NCI-H524 (cell line): ENCODE data around the gene NPTN.
"Not testable (repeated sequence)": the region's sequence is repeated elsewhere in the genome, so short reads cannot be mapped to it uniquely, and the experiment has no call there.

Experiments used
- DNase-seq, 2 experiments: peaks; one replicate each; lab custom pipeline; 2025; lab: John Stamatoyannopoulos, UW

Gene NPTN

GRCh38 chr15:73600413-73601335, 32.5 kb downstream of the NPTN start:
- no peak for DNase-seq

DNA sequence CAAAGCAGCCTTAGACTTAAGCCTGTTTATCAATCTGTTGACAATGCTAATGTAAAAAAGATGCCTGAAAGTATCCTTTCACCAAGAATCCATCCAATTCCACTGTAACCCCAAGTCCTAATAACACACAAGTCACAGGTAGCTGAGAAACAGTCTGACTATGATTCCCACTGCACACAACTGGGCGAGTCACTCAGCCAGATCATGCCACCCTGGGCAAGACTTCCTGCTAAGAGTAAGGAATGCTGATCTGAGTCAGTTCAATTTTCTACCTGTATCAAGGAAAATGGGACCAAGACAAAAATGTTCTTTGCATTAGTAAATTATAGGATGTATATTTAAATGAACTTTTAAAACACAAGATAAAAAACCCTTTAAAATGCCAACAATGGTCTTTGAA, 33.3 kb downstream of the NPTN start:
- DNase-seq, result no peak

DNA sequence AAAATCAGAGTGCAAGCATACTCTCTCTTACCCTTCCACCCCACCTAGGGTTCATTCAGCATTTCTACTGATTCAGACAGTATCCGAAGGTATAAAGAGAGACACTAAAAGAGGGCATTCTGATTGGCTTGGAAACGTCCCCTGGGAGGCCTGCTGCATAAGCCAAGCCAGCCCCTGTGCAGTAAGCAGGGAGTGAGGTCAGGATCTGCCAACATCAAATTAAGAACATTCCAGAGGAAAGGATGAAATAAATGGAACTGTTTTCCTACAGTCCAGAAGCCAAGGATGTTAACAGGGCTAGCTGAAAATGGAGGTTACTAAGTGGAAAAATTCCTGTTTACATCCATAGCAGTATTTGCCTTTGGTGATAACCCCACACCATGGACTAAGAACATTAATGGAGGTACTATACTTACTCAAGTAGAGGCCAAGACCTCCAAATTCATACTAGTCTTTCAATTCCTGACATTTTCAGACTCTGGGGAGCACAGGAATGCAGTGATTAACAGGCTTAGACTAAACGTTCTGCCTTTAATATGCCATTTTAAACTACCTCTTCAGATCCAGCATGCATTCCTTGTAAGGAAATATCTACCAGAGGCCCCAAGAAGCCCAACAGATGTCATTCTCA, 34.5 kb downstream of the NPTN start:
- DNase-seq, result no peak

DNA sequence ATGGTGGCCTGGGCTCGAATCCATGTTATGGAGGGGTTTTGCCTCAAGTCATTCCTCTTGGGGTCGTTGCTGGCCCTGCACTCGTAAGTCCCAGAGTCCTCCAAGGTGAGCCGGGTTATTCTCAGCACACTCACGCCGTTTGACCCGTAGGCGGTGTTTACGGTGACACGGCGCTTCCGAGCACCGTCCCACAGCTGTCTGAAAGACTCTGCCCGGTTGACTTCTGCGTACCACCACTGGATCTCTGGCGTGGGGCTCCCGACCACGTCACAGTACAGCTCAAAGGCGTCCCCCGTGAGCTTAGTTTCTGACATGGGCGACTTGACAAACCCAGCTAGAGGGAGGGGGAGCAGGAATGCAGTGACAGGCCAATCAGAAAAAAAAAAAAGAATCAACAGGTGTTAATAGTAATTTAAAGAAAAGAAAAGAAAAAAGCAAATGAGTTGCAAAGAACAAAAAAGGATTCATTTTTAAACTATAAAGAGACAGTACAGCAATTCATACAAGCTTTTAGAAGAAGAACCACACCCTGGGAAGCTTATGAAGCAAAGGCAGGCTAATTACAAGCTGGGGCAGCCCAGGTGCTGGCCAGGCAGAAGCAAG, 36.1 kb downstream of the NPTN start:
- DNase-seq, result no peak

DNA sequence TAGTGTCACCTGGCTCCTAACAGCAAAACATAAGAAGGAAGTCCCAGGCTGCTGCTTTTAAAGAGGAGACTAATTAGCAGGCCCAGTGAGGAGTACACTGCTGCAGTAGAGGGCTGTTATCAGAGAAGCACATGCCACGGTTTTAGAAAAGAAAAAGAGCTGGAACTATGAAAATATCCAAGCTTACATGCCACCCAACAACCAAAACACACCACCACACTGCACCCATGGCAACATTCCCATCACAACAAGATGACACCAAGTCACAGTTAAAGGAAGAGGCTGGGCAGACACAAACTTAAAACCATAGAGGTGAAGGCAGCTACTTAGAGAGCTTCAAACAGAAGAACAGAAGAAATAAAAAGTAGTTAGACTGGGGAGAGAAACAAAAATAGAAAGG, 37.0 kb downstream of the NPTN start:
- DNase-seq, result no peak

GRCh38 chr15:73594109-73594508, 39.1 kb downstream of the NPTN start:
- no peak for DNase-seq

- peak in 1 of 2 experiments; percentile 13 for DNase-seq
Measured at GRCh38 chr15:73593304-73594074, 39.7 kb downstream of the NPTN start.

DNA sequence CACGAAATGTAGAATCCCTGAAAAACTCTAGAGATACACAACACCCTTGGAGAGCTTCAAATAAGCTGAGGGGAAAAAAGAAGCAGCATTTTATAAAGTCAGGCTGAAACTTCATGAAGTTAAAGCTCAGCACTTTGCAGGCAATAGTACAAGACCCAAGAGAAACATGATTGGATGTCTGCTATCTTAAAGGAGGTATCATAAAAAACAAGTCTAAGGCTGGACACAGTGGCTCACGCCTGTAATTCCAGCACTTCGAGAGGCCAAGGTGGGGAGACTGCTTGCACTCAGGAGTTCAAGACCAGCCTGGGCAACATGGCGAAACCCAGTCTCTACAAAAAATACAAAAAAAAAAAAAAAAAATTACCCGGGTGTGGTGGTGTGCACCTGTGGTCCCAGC, 42.9 kb downstream of the NPTN start:
- DNase-seq, result no peak

DNA sequence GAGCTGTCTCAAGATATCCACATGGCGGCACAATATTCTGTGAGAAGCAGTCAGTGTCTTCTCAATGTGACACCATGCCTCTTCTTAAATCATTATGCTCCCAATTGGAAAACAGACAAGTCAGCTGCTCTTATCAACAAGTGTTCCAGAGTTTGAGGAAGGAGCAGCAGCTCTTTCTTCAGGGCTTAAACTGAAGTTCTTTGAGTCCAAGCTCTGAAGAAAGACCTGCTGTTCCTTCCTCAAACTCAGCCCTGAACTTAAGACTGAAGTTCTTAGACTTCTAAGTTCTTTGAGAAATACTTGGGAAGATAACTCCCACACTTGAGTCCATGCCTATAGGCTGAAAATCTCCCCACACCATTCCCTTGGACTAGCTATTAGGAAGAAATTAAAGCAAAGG, 43.4 kb downstream of the NPTN start:
- DNase-seq, result no peak

- no peak for DNase-seq
Measured at GRCh38 chr15:73585871-73586654, 47.1 kb downstream of the NPTN start.

DNA sequence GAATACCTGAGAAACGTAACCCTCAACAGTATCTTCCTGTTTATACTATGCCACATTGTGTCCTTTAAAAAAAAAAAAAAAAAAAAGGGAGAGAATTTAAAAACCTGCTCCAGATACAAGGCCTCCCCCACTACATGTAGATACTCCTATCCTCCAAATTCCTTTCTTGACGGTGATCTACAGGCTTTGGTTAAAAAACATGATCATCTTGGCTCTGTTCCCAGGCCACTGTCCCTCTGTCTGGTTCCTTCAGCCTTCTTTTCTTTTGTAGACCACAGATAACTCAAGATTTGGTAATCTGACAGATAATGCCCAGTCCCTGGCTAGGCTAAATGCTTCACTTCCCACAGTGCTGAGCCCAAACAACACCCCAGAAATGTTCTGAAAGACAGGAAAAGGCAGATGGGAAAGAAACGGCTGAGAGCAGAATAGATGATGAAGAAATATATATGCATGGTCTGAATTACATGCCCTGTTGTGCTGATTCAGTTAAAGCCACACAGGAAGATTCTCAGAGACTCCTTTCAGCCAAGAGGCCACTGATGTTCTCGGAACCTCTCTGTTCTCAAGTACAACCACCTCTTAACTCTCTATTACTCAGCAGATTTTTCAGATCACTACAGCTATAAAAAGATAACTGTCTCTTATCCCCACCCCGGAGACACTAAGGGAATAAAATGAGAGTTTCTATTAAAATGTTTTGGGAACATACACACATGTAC, 48.3 kb downstream of the NPTN start:
- no peak for DNase-seq

GRCh38 chr15:73583544-73583943, 49.6 kb downstream of the NPTN start:
- no peak for DNase-seq

- no peak for DNase-seq
Measured at GRCh38 chr15:73582851-73583379, 50.3 kb downstream of the NPTN start.

DNA sequence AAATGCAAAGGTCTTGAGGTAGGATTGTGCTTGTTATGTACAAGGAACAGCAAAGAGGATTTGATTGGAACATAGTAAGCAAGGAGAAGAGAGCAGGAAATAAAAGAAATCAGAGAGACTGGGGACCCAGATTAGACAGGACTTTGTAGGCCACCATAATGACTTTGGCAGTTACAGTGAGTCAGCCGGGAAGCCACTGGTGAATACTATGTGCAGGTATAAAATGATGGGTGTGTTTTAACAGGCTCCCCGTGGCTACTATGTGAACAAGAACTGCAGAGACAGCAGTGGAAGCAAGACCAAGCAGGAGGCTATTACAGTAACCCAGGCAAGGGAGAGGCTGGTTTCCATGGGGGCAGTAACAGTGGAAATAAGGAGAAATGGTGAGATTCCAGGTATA, 55.2 kb downstream of the NPTN start:
- no peak for DNase-seq

GRCh38 chr15:73577593-73577992, 55.6 kb downstream of the NPTN start:
- DNase-seq, result not testable (repeated sequence)

- no peak for DNase-seq
Measured at GRCh38 chr15:73575636-73576247, 57.4 kb downstream of the NPTN start.

- no peak for DNase-seq
Measured at GRCh38 chr15:73573572-73573971, 59.6 kb downstream of the NPTN start.

- no peak for DNase-seq
Measured at GRCh38 chr15:73573037-73573436, 60.2 kb downstream of the NPTN start.

DNA sequence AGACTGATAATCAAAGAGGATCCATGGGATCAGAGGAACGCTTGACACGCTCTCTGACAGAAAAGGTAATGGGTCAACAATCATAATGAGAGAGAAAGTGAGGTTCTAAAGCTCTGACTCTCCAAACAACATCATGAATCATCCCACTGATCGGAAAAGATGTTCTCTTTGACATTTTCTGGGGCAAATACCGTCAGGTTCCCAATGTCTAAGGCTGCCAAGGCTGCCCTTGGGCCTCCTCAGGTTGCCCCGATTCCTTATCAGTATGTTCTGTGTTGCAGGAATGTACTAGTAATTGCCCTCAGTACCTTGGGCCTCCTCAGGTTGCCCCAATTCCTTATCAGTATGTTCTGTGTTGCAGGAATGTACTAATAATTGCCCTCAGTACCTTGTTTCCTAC, 60.9 kb downstream of the NPTN start:
- no peak for DNase-seq

DNA sequence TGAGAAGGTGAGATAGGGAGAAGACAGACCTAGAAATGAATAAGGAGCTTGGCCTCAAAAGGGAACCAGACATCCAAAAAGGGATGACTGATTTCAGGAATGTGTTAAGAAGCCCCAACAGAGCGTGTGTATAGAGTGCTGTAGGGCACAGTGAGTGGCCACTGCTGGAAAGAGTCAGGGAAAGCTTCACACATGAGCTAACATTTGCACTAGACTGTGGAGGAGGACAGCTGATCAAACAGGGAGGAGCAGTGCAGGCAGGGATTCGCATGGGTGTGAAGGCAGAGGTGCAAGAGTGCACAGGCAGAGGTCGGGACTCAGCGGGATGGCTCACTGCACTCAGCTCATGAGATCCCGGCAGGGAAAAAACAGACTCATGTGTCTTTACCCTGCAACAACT, 61.8 kb downstream of the NPTN start:
- DNase-seq, result no peak
